HG03460 (cell line): ENCODE measurements around the gene PRR5.
"Not testable (repeated sequence)": the region's sequence is repeated elsewhere in the genome, so short reads cannot be mapped to it uniquely, and the experiment has no call there.

Experiments used
- ATAC-seq: cut with Tn5 transposase; IDR thresholded peaks from one replicate; pipeline ENCODE4 v1.9.1; 2021; ENCODE audit not compliant: unreplicated experiment

The PRR5 gene

GRCh38 chr22:44732661-44733060, 30.7 kb downstream of the PRR5 start:
- no peak for ATAC-seq

- no peak for ATAC-seq
Measured at GRCh38 chr22:44733426-44734106, 31.6 kb downstream of the PRR5 start.

GRCh38 chr22:44734278-44734677, 32.3 kb downstream of the PRR5 start:
- no peak for ATAC-seq

GRCh38 chr22:44734801-44735517, 33.0 kb downstream of the PRR5 start:
- no peak for ATAC-seq

- no peak for ATAC-seq
Measured at GRCh38 chr22:44735518-44736428, 33.8 kb downstream of the PRR5 start.

- no peak for ATAC-seq
Measured at GRCh38 chr22:44736581-44737405, 34.8 kb downstream of the PRR5 start.

- ATAC-seq = no peak
Measured at GRCh38 chr22:44737406-44738346, 35.7 kb downstream of the PRR5 start.

GRCh38 chr22:44738347-44738715, 36.3 kb downstream of the PRR5 start:
- ATAC-seq = no peak

GRCh38 chr22:44739024-44739423, 37.0 kb downstream of the PRR5 start:
- ATAC-seq = no peak

- ATAC-seq = not testable (repeated sequence)
Measured at GRCh38 chr22:44739666-44740065, 37.7 kb downstream of the PRR5 start.

- ATAC-seq = no peak
Measured at GRCh38 chr22:44740307-44740706, 38.3 kb downstream of the PRR5 start.

GRCh38 chr22:44741929-44742328, 39.9 kb downstream of the PRR5 start:
- no peak for ATAC-seq

- ATAC-seq = no peak
Measured at GRCh38 chr22:44743247-44743646, 41.2 kb downstream of the PRR5 start.

- ATAC-seq = no peak
Measured at GRCh38 chr22:44743804-44744211, 41.8 kb downstream of the PRR5 start.

GRCh38 chr22:44745853-44746789, 44.1 kb downstream of the PRR5 start:
- no peak for ATAC-seq

GRCh38 chr22:44747784-44748127, 45.8 kb downstream of the PRR5 start:
- not testable (repeated sequence) for ATAC-seq

- no peak for ATAC-seq
Measured at GRCh38 chr22:44748524-44748923, 46.5 kb downstream of the PRR5 start.

- no peak for ATAC-seq
Measured at GRCh38 chr22:44750481-44750880, 48.5 kb downstream of the PRR5 start.
